ENCODE results near the gene CHIT1. TPM values are rescaled to one million over a fixed set of nuclear protein-coding genes. Genes with fewer than 3 reads are reported as not detected.

The CHIT1 gene
- polyA plus RNA-seq, 1 of the 3 experiments (the other 2 are of a cell fraction): not detected

DNA sequence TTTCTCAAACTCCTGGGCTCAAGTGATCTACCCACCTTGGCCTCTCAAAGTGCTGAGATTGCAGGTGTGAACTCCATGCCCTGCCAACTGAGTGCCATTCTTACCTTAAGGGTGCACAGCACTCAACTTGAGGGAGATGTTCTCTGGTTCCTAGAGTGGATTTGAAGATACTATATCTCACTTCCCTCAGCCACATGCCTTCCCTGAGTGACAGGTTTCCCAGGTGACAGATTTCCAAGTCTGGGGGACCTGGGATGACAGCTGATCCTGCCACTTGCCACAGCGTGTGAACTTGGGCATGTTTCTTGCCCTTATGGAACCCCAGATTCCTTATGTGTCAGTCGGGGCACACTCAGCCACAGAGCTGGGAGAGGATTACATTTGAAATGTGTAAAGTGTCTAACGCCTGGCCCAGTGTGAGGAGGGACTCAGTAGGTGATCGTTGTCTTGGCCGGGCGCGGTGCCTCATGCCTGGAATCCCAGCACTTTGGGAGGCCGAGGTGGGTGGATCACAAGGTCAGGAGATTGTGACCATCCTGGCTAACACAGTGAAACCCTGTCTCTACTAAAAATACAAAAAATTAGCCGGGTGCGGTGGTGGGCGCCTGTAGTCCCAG, 46.3 kb upstream of the CHIT1 start:
- no peak overlapping the region for H3K9ac ChIP-seq
- 86% methylated on average over 11 of the region's 11 CpGs for WGBS (ENCODE audit: low lambda C conversion rate)
- no peaks in the 10 kb centered on the region for H3K9me3 ChIP-seq
- DNase-seq: no peak
- no peaks in the 10 kb centered on the region for H3K27me3 ChIP-seq (ENCODE audit: insufficient read depth)
- H3K4me3 ChIP-seq (ENCODE audit: low read depth in 2 of 2, low read length in 1 of 2): no peak overlapping the region
- ChIA-PET CTCF (interaction anchor here (5.5 to 31.2 kb wide), 3 partner anchors 9 to 212 kb away, joined by 33 to 817 read pairs (median 34); partner anchors contain the start of gene FMOD), POLR2A (interaction anchor here (0.6 kb wide), 1 partner anchor 154 kb away, joined by 3 read pairs; no protein-coding TSS in a partner anchor)
- H3K9me2 ChIP-seq: no peaks in the 10 kb centered on the region
- no peak overlapping the region for H2AFZ ChIP-seq (ENCODE audit: low read depth)
- no peaks in the 10 kb centered on the region for H3K36me3 ChIP-seq (replicated peaks in 1 of 2; ENCODE audit: control insufficient read depth in 1 of 2, insufficient read depth in 2 of 2, low read length in 1 of 2)
- H3K79me2 ChIP-seq (ENCODE audit: insufficient read depth): no peaks in the 10 kb centered on the region
- no peak overlapping the region for H3K27ac ChIP-seq (ENCODE audit: low read depth in 2 of 2, low read length in 1 of 2)
- no peaks in the 10 kb centered on the region for H3F3A ChIP-seq (replicated peaks; ENCODE audit: insufficient read depth)
- no peaks in the 10 kb centered on the region for H4K20me1 ChIP-seq (ENCODE audit: insufficient read depth)
- no peak overlapping the region for H3K4me2 ChIP-seq
- no peak for TF ChIP-seq FOSL2 (IDR thresholded peaks at IDR 0.05; ENCODE audit: borderline replicate concordance, low read depth)
- TF ChIP-seq TCF12 (IDR thresholded peaks at IDR 0.05): no peak
- TF ChIP-seq MXI1 (IDR thresholded peaks at IDR 0.05; ENCODE audit: low read depth, low read length): no peak
- TF ChIP-seq NFIC (IDR thresholded peaks at IDR 0.05; ENCODE audit: borderline replicate concordance): no peak
- TF ChIP-seq POLR2AphosphoS5 (IDR thresholded peaks at IDR 0.05; ENCODE audit: low read depth, low read length): no peak
- TF ChIP-seq RCOR1 (IDR thresholded peaks at IDR 0.05; ENCODE audit: low read length): no peak
- TF ChIP-seq GATA2 (CRISPR knock-in tag; IDR thresholded peaks at IDR 0.05): no peak
- no peak for TF ChIP-seq CTCF (IDR thresholded peaks at IDR 0.05)
- TF ChIP-seq ZBTB33 (IDR thresholded peaks at IDR 0.05; ENCODE audit: borderline replicate concordance, low read depth): no peak
- TF ChIP-seq SMC3 (IDR thresholded peaks at IDR 0.05; ENCODE audit: low read depth, low read length): no peak
- no peak for TF ChIP-seq ELF1 (IDR thresholded peaks at IDR 0.05)
- TF ChIP-seq, protein P1, sequence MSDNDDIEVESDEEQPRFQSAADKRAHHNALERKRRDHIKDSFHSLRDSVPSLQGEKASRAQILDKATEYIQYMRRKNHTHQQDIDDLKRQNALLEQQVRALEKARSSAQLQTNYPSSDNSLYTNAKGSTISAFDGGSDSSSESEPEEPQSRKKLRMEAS (IDR thresholded peaks at IDR 0.05; ENCODE audit: low read depth): no peak
- TF ChIP-seq FOXJ3 (CRISPR knock-in tag; IDR thresholded peaks at IDR 0.05): no peak
- no peak for TF ChIP-seq SIN3A (IDR thresholded peaks at IDR 0.05; ENCODE audit: borderline replicate concordance, low read depth, low read length)
- peaks cover 0 to 29% of the 10 kb centered on the region in 2 experiments; a peak in 2 of 4 replicates for H3K4me1 ChIP-seq (ENCODE audit: control insufficient read depth in 1 of 2, insufficient read depth in 2 of 2, low read depth in 1 of 2, low read length in 1 of 2)
